Activated CD4-positive, alpha-beta memory T cell treated with anti-CD3 and anti-CD28 coated beads, Interleukin-2, amount 10 ng/mL, durations not matched to agents 7 days and 5 days (primary cell): ENCODE results near the gene SLC6A5. TPM values are rescaled to one million over a fixed set of nuclear protein-coding genes. Genes with fewer than 3 reads are reported as not detected.

Experiments
- CTCF ChIA-PET: fragments of 350-600 bp; sonication (Branson Sonifier 250); formaldehyde crosslinking; loops from one replicate; lab custom pipeline; 2021; ENCODE audit warnings: antibody characterized with exemption, inconsistent platforms; lab: Charles Lee
- POLR2A ChIA-PET: fragments of 350-600 bp; sonication (Branson Sonifier 250); formaldehyde crosslinking; loops from one replicate; lab custom pipeline; 2021; ENCODE audit warnings: antibody characterized with exemption; lab: Charles Lee
- DNase-seq: peaks from one replicate; pipeline ENCODE4 v3.0.0-alpha.2; 2020
- H3K27ac Mint-ChIP-seq: one replicate; pipeline ENCODE4 v1.8.0; 2021; ENCODE audit warnings: mild to moderate bottlenecking, mixed read lengths
- H3K27me3 Mint-ChIP-seq: one replicate; pipeline ENCODE4 v1.8.0; 2021; ENCODE audit warnings: mixed read lengths
- H3K36me3 Mint-ChIP-seq: one replicate; pipeline ENCODE4 v1.8.0; 2021; ENCODE audit warnings: low read depth, mixed read lengths
- H3K4me1 Mint-ChIP-seq: one replicate; pipeline ENCODE4 v1.8.0; 2021; ENCODE audit warnings: mixed read lengths
- H3K4me3 Mint-ChIP-seq: one replicate; pipeline ENCODE4 v1.8.0; 2021; ENCODE audit warnings: mild to moderate bottlenecking, mixed read lengths
- H3K9me3 Mint-ChIP-seq: one replicate; pipeline ENCODE4 v1.8.0; 2021; ENCODE audit warnings: mixed read lengths
- total RNA-seq, 2 experiments: library from RNA; stranded (reverse); gene quantifications; one replicate each; pipeline ENCODE4 v1.2.3, GENCODE V29; 2021

SLC6A5 gene
- total RNA-seq, 2 experiments from 2014 or later, result not detected

DNA sequence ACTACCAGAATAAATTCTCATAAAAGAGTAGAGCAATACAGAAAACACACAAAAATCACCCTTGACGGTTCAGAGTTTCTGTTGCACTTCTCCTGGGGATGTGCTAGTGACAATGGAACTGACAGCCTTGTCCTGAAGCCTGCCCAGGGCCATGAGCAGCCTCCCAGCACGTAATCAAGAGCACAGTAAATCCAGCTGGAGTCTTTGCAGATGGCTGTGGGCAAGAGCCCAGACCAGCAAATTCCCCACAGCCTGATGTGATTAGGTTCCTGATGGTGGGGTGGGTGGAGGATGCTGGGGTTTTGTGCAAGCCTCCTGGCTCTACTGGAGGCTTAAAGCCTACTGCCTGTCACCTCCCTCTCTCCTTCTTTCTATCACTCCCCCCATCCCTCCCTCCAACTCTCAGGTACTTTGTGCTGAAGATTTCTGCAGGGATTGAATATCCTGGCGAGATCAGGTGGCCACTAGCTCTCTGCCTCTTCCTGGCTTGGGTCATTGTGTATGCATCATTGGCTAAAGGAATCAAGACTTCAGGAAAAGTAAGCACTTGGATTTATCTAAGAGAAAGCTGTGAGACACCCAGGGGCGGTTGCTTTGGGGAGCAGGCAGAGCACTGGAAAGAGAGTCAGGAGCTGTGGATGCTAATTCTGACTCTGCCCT, 18.1 kb downstream of the SLC6A5 start:
- ChIA-PET POLR2A (no interaction called here), CTCF (no interaction called here)
- H3K4me1 Mint-ChIP-seq, result no peaks in the 10 kb centered on the region
- DNase-seq, result no peak
- H3K27ac Mint-ChIP-seq, result no peak overlapping the region
- H3K27me3 Mint-ChIP-seq, result peaks cover 11% of the 10 kb centered on the region
- no peaks in the 10 kb centered on the region for H3K9me3 Mint-ChIP-seq
- H3K36me3 Mint-ChIP-seq, result no peaks in the 10 kb centered on the region
- no peak overlapping the region for H3K4me3 Mint-ChIP-seq

- Mint-ChIP-seq H3K27me3 (peaks cover 12% of the 10 kb centered on the region), H3K36me3 (no peaks in the 10 kb centered on the region), H3K27ac (no peak overlapping the region), H3K4me1 (no peaks in the 10 kb centered on the region), H3K9me3 (no peaks in the 10 kb centered on the region), H3K4me3 (no peak overlapping the region)
- CTCF ChIA-PET, result no interaction called here
- no peak for DNase-seq
- POLR2A ChIA-PET, result no interaction called here
Measured at GRCh38 chr11:20618083-20618482, 18.7 kb downstream of the SLC6A5 start.

GRCh38 chr11:20620988-20621387, 21.6 kb downstream of the SLC6A5 start:
- DNase-seq, result no peak
- ChIA-PET POLR2A (no interaction called here), CTCF (no interaction called here)
- Mint-ChIP-seq H3K9me3 (no peaks in the 10 kb centered on the region), H3K27me3 (peaks cover 11% of the 10 kb centered on the region), H3K36me3 (no peaks in the 10 kb centered on the region), H3K4me1 (no peaks in the 10 kb centered on the region), H3K4me3 (no peak overlapping the region), H3K27ac (no peak overlapping the region)

DNA sequence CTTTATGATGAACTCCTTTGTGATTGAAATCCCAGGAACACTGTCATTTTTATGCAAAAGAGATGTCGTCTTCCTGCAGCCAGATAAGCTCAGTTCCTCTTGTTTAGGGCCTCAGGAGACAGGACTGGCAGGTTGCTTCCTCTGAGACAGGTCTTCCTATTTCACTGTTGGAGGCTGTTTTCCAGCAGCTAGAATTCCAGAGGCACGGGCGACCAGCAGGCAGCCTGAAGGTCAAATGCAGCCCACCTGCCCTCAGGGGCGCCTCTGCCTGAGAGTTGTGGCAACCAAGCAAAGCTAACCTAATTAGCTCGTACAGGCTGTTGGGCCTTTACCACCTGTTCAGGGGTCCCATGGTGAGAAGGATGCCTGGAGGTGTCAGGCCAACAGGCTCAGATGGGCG, 22.3 kb downstream of the SLC6A5 start:
- no peak overlapping the region for H3K27ac Mint-ChIP-seq
- H3K36me3 Mint-ChIP-seq, result no peaks in the 10 kb centered on the region
- no peak overlapping the region for H3K4me3 Mint-ChIP-seq
- POLR2A ChIA-PET, result no interaction called here
- no peaks in the 10 kb centered on the region for H3K4me1 Mint-ChIP-seq
- H3K9me3 Mint-ChIP-seq, result no peaks in the 10 kb centered on the region
- peaks cover 11% of the 10 kb centered on the region for H3K27me3 Mint-ChIP-seq
- CTCF ChIA-PET, result no interaction called here
- no peak for DNase-seq

DNA sequence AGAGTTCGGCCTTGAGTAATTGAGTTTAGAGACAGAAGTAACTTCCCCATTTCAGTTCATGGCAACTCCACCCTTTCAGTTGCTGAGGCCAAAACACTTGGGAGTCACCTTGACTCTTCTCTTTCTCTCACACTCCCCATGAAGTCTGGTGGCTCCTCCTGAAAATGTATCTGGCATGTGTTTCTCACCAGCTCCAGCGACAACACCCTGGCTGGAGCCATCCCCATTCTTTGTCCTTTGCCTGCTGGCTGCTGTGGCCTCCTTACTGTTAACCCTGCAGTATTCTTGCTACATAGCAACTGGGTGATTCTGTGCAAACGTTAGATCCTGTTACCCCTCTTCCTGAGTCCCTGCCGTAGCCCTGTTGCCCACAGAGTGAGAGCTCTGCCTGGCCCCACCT, 23.8 kb downstream of the SLC6A5 start:
- H3K9me3 Mint-ChIP-seq, result no peaks in the 10 kb centered on the region
- peaks cover 11% of the 10 kb centered on the region for H3K27me3 Mint-ChIP-seq
- no peaks in the 10 kb centered on the region for H3K36me3 Mint-ChIP-seq
- H3K4me1 Mint-ChIP-seq, result no peaks in the 10 kb centered on the region
- H3K27ac Mint-ChIP-seq, result no peak overlapping the region
- H3K4me3 Mint-ChIP-seq, result no peak overlapping the region
- CTCF ChIA-PET, result no interaction called here
- DNase-seq, result no peak
- POLR2A ChIA-PET, result no interaction called here

- no peaks in the 10 kb centered on the region for H3K9me3 Mint-ChIP-seq
- DNase-seq, result no peak
- CTCF ChIA-PET, result no interaction called here
- H3K27ac Mint-ChIP-seq, result no peak overlapping the region
- no peak overlapping the region for H3K4me3 Mint-ChIP-seq
- no peaks in the 10 kb centered on the region for H3K36me3 Mint-ChIP-seq
- POLR2A ChIA-PET, result no interaction called here
- H3K4me1 Mint-ChIP-seq, result no peaks in the 10 kb centered on the region
- H3K27me3 Mint-ChIP-seq, result peaks cover 8% of the 10 kb centered on the region
Measured at GRCh38 chr11:20626279-20626678, 26.9 kb downstream of the SLC6A5 start.

- H3K27me3 Mint-ChIP-seq, result peaks cover 10% of the 10 kb centered on the region
- no peaks in the 10 kb centered on the region for H3K4me1 Mint-ChIP-seq
- no peaks in the 10 kb centered on the region for H3K36me3 Mint-ChIP-seq
- CTCF ChIA-PET, result no interaction called here
- POLR2A ChIA-PET, result no interaction called here
- H3K4me3 Mint-ChIP-seq, result no peak overlapping the region
- no peak overlapping the region for H3K27ac Mint-ChIP-seq
- no peaks in the 10 kb centered on the region for H3K9me3 Mint-ChIP-seq
- DNase-seq, result no peak
Measured at GRCh38 chr11:20627026-20627425, 27.6 kb downstream of the SLC6A5 start.

- no peaks in the 10 kb centered on the region for H3K4me1 Mint-ChIP-seq
- CTCF ChIA-PET, result interaction anchor here (1.2 kb wide), 1 partner anchor 500 kb away, joined by 3 read pairs; no protein-coding TSS in a partner anchor
- no peaks in the 10 kb centered on the region for H3K9me3 Mint-ChIP-seq
- DNase-seq, result no peak
- H3K36me3 Mint-ChIP-seq, result no peaks in the 10 kb centered on the region
- no peak overlapping the region for H3K4me3 Mint-ChIP-seq
- H3K27ac Mint-ChIP-seq, result no peak overlapping the region
- POLR2A ChIA-PET, result no interaction called here
- H3K27me3 Mint-ChIP-seq, result peaks cover 9% of the 10 kb centered on the region
Measured at GRCh38 chr11:20627701-20628100, 28.3 kb downstream of the SLC6A5 start.

GRCh38 chr11:20631519-20632168, 32.2 kb downstream of the SLC6A5 start:
- CTCF ChIA-PET, result no interaction called here

DNA sequence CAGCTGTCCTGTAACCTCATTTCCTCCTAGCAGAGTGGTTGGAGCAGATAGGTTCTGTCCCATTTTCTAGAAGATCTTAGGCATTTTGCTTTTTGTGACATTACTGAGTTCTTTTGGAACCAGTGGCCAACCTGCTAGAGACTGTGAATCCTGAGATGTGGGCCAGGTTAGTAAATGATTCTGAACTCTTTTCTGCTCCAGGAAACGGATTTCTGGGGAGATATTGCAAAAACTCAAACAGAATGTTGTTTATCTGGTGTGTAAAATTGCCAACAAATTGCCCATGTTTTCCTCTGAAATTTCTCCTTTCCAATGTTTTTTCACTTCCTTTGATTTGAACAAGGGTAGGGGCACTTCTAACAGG, 32.7 kb downstream of the SLC6A5 start:
- Mint-ChIP-seq H3K9me3 (no peaks in the 10 kb centered on the region), H3K4me3 (no peak overlapping the region), H3K27ac (no peak overlapping the region), H3K4me1 (no peaks in the 10 kb centered on the region), H3K36me3 (no peaks in the 10 kb centered on the region), H3K27me3 (peaks cover 2% of the 10 kb centered on the region)
- DNase-seq, result no peak
- ChIA-PET POLR2A (no interaction called here), CTCF (no interaction called here)

More at GRCh38 chr11:20631519-20632168, 32.2 kb downstream of the SLC6A5 start:
- POLR2A ChIA-PET, result no interaction called here
- Mint-ChIP-seq H3K27me3 (peaks cover 2% of the 10 kb centered on the region), H3K4me1 (no peaks in the 10 kb centered on the region), H3K4me3 (no peak overlapping the region), H3K36me3 (no peaks in the 10 kb centered on the region), H3K9me3 (no peaks in the 10 kb centered on the region), H3K27ac (no peak overlapping the region)
- DNase-seq, result no peak

GRCh38 chr11:20634044-20634443, 34.6 kb downstream of the SLC6A5 start:
- H3K27me3 Mint-ChIP-seq, result peaks cover 2% of the 10 kb centered on the region
- no peak overlapping the region for H3K27ac Mint-ChIP-seq
- H3K4me1 Mint-ChIP-seq, result no peaks in the 10 kb centered on the region
- DNase-seq, result no peak
- CTCF ChIA-PET, result no interaction called here
- POLR2A ChIA-PET, result no interaction called here
- no peaks in the 10 kb centered on the region for H3K36me3 Mint-ChIP-seq
- H3K9me3 Mint-ChIP-seq, result no peaks in the 10 kb centered on the region
- H3K4me3 Mint-ChIP-seq, result no peak overlapping the region

DNA sequence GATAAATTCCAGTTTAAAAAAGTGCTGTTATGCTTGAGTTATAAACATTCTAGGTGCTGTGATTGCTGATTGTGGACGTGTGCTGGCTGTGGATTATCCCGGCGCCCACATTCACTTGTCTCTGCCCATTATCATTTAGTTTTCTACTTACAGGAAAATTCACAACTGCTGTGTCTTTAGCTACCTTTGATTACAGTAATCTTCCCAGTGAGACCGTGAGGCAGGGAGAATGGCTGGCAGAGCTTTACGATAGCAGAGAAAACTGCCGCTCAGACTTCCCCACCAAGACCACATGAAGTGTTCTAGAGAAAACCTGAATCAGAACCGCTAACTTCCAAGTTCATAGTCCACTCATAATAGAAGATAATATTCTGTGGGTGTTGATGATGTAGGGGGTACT, 35.4 kb downstream of the SLC6A5 start:
- H3K36me3 Mint-ChIP-seq, result no peaks in the 10 kb centered on the region
- no peak overlapping the region for H3K27ac Mint-ChIP-seq
- POLR2A ChIA-PET, result no interaction called here
- H3K4me3 Mint-ChIP-seq, result no peak overlapping the region
- CTCF ChIA-PET, result no interaction called here
- H3K27me3 Mint-ChIP-seq, result peaks cover 2% of the 10 kb centered on the region
- DNase-seq, result no peak
- H3K4me1 Mint-ChIP-seq, result no peaks in the 10 kb centered on the region
- H3K9me3 Mint-ChIP-seq, result no peaks in the 10 kb centered on the region

- H3K4me3 Mint-ChIP-seq, result no peak overlapping the region
- DNase-seq, result no peak
- no peaks in the 10 kb centered on the region for H3K9me3 Mint-ChIP-seq
- no peaks in the 10 kb centered on the region for H3K36me3 Mint-ChIP-seq
- no peak overlapping the region for H3K27ac Mint-ChIP-seq
- ChIA-PET POLR2A (no interaction called here), CTCF (no interaction called here)
- H3K4me1 Mint-ChIP-seq, result no peaks in the 10 kb centered on the region
- peaks cover 3% of the 10 kb centered on the region for H3K27me3 Mint-ChIP-seq
Measured at GRCh38 chr11:20638074-20638473, 38.7 kb downstream of the SLC6A5 start.

DNA sequence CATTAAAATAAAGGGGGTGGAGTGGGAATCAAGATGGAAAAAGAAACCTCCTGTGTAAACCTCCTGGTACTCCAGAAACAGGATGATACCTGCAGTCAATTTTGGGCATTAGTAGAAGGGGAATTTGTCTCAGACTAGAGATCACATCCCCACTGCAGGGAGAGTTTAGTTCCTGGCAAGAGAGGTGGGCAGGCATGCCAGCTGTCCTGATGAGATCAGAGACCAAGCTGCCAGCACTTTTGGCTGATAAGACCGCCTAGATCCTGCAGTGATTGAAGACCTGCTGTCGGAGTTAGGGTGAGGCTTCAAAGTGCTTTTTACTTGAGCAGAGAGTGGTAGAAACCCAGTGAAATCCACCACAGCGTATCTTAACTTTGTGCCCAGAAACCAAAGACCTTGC, 40.3 kb downstream of the SLC6A5 start:
- Mint-ChIP-seq H3K4me1 (no peaks in the 10 kb centered on the region), H3K4me3 (no peak overlapping the region), H3K27ac (no peak overlapping the region), H3K9me3 (no peaks in the 10 kb centered on the region), H3K36me3 (no peaks in the 10 kb centered on the region), H3K27me3 (peaks cover 5% of the 10 kb centered on the region)
- CTCF ChIA-PET, result no interaction called here
- no peak for DNase-seq
- POLR2A ChIA-PET, result no interaction called here
